Activated T-cell treated with anti-CD3 and anti-CD28 coated beads, Interleukin-2, amount 50 U/mL, for 24 hours (primary cell): ENCODE data around the gene NPHS1.
A peak's percentile ranks its signal among the peaks of the same experiment; 100 is the strongest.

ENCODE experiments used
- DNase-seq: peaks from one replicate; pipeline ENCODE4 v3.0.0-alpha.2; 2020
- H3K27ac Mint-ChIP-seq: 2 replicates; pipeline ENCODE4 v1.8.0; 2020; ENCODE audit warnings: mild to moderate bottlenecking, mixed read lengths
- H3K27me3 Mint-ChIP-seq: 2 replicates; pipeline ENCODE4 v1.8.0; 2020; ENCODE audit warnings: mixed read lengths
- H3K36me3 Mint-ChIP-seq: 2 replicates; pipeline ENCODE4 v1.8.0; 2020; ENCODE audit warnings: low read depth, mixed read lengths
- H3K4me1 Mint-ChIP-seq: 2 replicates; pipeline ENCODE4 v1.8.0; 2020; ENCODE audit warnings: low read depth, mixed read lengths
- H3K4me3 Mint-ChIP-seq: 2 replicates; pipeline ENCODE4 v1.8.0; 2020; ENCODE audit warnings: mild to moderate bottlenecking, moderate library complexity, mixed read lengths
- H3K9me3 Mint-ChIP-seq: 2 replicates; pipeline ENCODE4 v1.8.0; 2020; ENCODE audit warnings: mixed read lengths

Gene NPHS1

DNA sequence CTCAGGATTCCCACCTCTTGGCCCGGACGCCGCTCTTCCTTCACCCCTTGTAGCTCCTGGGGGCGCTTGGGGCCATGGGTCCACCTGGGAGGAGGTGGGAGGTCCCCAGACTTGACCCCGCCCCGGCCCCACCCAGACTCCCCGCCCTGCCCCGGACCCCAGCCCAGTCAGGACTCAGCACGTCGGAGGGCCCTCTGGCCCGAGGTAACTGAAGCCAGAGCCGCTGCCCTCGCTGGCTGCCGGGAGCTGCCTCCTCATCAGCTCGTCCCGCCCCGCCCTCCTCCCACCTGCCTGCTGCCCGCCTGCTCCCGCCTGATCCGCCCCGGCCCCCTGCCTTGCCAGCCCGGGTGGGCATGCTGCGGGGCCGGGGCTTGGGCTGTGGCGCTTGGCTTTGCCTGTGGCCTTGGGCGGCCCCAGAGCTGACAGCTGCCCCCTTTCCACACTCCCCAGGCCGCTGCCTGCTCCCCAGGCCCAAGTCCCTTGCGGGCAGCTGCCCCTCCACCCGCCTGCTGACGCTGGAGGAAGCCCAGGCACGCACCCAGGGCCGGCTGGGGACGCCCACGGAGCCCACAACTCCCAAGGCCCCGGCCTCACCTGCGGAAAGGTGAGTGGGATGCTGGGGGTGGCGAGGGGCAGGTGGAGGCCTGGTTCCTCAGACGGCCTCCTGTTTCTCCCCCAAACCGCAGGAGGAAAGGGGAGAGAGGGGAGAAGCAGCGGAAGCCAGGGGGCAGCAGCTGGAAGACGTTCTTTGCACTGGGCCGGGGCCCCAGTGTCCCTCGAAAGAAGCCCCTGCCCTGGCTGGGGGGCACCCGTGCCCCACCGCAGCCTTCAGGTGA is 67.6 kb downstream of the NPHS1 start:
- H3K36me3 Mint-ChIP-seq, result peaks cover 10% of the 10 kb centered on the region
- no peaks in the 10 kb centered on the region for H3K4me1 Mint-ChIP-seq
- no peaks in the 10 kb centered on the region for H3K27me3 Mint-ChIP-seq
- no peak for DNase-seq
- no peak overlapping the region for H3K4me3 Mint-ChIP-seq
- no peak overlapping the region for H3K27ac Mint-ChIP-seq
- no peaks in the 10 kb centered on the region for H3K9me3 Mint-ChIP-seq

DNA sequence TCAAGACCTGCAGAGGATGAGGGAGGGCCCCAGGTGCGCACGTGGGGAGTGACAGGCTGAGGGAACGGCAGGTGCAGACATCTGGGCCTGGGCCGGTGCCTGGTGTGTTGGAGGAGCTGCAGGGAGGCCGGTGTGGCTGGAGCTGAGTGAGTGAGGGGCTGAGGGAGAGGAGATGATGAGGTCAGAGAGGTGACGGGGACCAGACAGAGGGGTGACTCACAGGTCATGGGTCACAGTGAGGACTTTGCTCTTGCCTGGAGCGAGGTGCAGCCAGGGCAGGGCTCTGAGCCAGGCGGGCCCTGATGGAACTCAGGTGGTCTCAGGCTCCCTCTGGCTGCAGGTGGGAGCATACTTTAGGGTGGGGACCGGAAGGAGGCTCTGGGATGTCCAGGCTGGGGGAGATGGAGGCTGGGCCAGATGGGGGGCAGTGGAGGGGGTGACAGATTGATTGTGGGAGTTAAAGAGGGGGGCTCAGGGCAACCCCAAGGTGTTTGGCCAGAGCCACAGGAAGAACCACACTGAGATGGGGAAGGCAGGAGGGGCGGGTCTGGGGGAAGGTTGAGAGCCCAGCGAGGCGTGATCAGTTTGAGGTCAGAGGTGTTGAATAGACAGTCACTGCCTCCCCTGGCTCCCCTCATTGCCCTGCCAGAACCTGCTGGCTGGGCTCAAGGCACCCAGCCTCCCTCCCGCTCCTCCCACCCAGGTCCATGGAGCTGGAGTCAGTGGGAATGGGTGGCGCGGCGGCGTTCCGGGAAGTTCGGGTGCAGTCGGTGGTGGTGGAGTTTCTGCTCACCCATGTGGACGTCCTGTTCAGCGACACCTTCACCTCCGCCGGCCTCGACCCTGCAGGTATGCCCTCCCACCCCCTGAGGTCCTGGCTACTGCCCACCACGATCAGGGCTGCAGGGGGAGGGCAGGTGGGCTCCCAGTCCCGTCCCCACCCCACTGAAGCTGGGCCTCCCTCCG is 68.6 kb downstream of the NPHS1 start:
- Mint-ChIP-seq H3K36me3 (peaks cover 11% of the 10 kb centered on the region), H3K9me3 (no peaks in the 10 kb centered on the region), H3K27ac (no peak overlapping the region), H3K4me1 (no peaks in the 10 kb centered on the region), H3K4me3 (no peak overlapping the region), H3K27me3 (no peaks in the 10 kb centered on the region)
- DNase-seq, result no peak

DNA sequence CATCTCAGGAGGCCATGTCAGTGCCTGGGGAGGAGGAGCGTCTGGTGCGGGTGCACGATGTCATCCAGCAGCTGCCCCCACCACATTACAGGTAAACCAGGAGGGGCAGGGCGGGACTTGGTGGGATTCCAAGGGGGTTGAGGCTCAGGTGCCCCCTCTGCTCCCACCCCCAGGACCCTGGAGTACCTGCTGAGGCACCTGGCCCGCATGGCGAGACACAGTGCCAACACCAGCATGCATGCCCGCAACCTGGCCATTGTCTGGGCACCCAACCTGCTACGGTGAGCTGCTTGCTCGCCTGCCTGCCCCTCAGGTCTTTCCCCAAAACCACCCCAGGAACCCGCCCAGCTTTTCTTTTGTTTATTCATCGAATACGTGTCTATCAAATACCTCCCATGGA is 69.7 kb downstream of the NPHS1 start:
- Mint-ChIP-seq H3K27me3 (no peaks in the 10 kb centered on the region), H3K9me3 (no peaks in the 10 kb centered on the region), H3K36me3 (peaks cover 11% of the 10 kb centered on the region), H3K4me1 (no peaks in the 10 kb centered on the region), H3K4me3 (no peak overlapping the region), H3K27ac (no peak overlapping the region)
- no peak for DNase-seq

DNA sequence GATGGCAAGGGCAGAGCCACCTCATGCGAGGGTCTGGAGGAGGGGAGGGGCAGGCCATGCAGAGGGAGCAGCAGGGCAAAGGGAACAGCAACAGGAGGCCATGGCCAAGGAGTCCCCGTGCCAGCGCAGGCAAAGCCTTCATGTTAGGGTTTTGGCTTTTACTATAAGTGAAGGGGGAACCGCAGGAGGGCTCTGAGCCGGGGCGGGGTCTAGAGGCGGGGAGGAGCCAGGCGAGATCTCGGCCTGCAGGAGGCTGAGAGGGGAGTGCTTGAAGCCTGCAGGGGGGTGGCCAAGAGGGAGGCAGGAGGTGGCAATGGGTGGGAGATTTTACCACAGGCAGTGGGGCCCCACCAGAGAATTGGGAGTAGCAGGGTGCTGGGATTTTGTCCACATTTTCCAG is 70.7 kb downstream of the NPHS1 start:
- no peak for DNase-seq
- H3K9me3 Mint-ChIP-seq, result no peaks in the 10 kb centered on the region
- no peaks in the 10 kb centered on the region for H3K4me1 Mint-ChIP-seq
- H3K4me3 Mint-ChIP-seq, result no peak overlapping the region
- no peaks in the 10 kb centered on the region for H3K27me3 Mint-ChIP-seq
- peaks cover 11% of the 10 kb centered on the region for H3K36me3 Mint-ChIP-seq
- H3K27ac Mint-ChIP-seq, result no peak overlapping the region

DNA sequence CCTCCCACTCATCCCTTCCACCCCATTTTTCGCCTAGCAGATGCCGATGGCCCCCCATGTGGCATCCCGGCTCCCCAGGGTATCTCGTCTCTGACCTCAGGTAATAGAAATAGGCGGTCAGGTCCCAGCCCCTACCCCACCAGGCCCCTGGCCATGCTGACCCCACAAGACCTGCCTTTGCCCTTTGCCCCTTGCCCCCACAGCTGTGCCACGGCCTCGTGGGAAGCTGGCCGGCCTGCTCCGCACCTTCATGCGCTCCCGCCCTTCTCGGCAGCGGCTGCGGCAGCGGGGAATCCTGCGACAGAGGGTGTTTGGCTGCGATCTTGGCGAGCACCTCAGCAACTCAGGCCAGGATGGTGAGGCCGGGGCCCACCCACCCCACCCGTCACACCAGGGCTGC is 71.6 kb downstream of the NPHS1 start:
- no peaks in the 10 kb centered on the region for H3K9me3 Mint-ChIP-seq
- no peak overlapping the region for H3K27ac Mint-ChIP-seq
- H3K36me3 Mint-ChIP-seq, result peaks cover 10% of the 10 kb centered on the region
- no peak for DNase-seq
- H3K4me3 Mint-ChIP-seq, result no peak overlapping the region
- no peaks in the 10 kb centered on the region for H3K27me3 Mint-ChIP-seq
- H3K4me1 Mint-ChIP-seq, result peaks cover 3% of the 10 kb centered on the region

DNA sequence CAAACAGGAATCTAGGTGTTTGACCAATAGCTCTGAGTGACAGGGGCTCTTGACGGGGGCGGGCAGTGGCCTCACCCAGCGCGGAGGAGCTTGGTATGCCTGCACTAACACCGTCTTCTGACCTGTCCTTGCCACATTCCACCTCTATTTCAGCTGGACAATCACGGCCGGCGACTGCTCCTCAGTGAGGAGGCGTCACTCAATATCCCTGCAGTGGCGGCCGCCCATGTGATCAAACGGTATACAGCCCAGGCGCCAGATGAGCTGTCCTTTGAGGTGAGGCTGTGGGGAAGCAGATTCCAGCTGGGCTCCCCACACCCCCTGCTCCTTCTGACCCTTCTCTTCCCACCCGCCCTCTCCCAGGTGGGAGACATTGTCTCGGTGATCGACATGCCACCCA is 72.2 kb downstream of the NPHS1 start:
- H3K36me3 Mint-ChIP-seq, result peaks cover 10% of the 10 kb centered on the region
- no peak for DNase-seq
- H3K4me1 Mint-ChIP-seq, result peaks cover 4% of the 10 kb centered on the region
- H3K9me3 Mint-ChIP-seq, result no peaks in the 10 kb centered on the region
- H3K27ac Mint-ChIP-seq, result no peak overlapping the region
- no peak overlapping the region for H3K4me3 Mint-ChIP-seq
- no peaks in the 10 kb centered on the region for H3K27me3 Mint-ChIP-seq

DNA sequence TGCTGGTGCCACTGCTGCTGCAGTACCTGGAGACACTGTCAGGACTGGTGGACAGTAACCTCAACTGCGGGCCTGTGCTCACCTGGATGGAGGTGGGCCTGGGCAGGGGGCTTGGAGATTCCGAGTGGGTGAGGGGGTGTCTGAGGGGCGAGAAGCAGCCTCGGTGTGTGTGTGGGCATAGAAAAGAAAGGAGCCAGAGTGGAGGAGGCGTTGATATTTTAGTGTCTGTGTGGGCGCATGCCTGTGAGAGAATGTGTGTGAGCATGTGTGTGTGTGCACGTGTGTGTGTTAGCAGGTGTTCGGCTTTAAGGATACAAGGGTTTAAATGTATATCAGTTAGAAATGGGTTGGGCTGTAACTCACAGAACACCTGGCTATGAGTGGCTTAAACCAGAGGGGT is 73.3 kb downstream of the NPHS1 start:
- DNase-seq, result no peak
- no peak overlapping the region for H3K27ac Mint-ChIP-seq
- peaks cover 10% of the 10 kb centered on the region for H3K4me1 Mint-ChIP-seq
- H3K36me3 Mint-ChIP-seq, result peaks cover 10% of the 10 kb centered on the region
- no peak overlapping the region for H3K4me3 Mint-ChIP-seq
- H3K27me3 Mint-ChIP-seq, result no peaks in the 10 kb centered on the region
- H3K9me3 Mint-ChIP-seq, result no peaks in the 10 kb centered on the region

DNA sequence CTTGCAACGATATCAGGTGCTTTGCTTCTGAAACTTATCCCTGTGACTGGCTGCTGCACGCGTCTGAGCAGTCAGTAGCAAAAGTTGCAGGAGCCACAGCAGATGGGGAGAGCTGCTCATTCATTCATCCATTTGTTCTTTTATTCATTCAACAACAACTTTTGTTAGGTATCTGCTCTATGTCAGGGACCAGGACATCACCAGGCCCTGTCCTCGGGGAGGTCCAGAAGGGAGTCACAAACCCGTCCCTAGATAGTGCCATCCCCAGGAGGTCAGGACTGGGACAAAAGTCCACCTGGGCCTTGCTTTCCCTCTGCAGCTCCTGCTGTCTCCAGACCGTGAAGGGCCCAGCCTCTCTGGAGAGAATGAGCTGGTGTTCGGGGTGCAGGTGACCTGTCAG is 74.3 kb downstream of the NPHS1 start:
- no peak overlapping the region for H3K4me3 Mint-ChIP-seq
- no peak overlapping the region for H3K27ac Mint-ChIP-seq
- no peaks in the 10 kb centered on the region for H3K9me3 Mint-ChIP-seq
- H3K4me1 Mint-ChIP-seq, result peaks cover 10% of the 10 kb centered on the region
- no peaks in the 10 kb centered on the region for H3K27me3 Mint-ChIP-seq
- peaks cover 10% of the 10 kb centered on the region for H3K36me3 Mint-ChIP-seq
- no peak for DNase-seq

DNA sequence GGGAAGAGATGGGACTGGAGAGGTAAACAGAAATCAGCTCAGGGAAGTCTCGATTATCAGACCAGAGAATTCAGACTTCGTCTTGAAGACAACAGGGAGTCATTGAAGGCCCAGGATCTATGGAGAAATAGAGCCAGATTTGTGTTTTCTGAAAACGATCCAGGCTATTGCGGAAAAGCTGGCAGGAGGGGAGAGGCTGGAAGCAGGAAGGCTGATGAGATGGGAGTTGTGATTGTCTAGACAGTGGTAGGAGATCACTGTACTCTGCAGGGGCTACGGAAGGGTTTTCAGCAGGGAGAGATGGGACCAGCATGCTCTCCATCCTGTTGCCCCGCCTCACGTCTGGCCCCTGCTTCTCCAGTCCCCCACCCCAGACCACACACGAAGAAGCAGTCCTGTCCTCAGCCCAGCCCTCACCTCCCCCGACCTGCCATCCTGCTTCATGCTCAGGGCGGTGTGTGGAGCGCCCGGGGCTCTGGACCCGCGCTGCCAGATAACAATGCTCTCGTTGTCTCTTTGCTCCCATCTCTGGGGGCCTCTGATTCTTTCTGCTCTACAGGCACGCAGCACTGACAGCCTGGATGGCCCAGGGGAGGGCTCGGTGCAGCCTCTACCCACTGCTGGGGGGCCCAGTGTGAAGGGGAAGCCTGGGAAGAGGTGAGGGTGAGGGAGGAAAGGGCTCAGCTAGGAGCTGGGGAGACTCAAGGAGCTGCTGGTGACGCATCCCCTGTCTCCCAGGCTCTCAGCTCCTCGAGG is 75.0 kb downstream of the NPHS1 start:
- no peaks in the 10 kb centered on the region for H3K27me3 Mint-ChIP-seq
- H3K9me3 Mint-ChIP-seq, result no peaks in the 10 kb centered on the region
- H3K4me3 Mint-ChIP-seq, result peak overlapping the region; percentile 12
- peaks cover 10% of the 10 kb centered on the region for H3K4me1 Mint-ChIP-seq
- H3K36me3 Mint-ChIP-seq, result peaks cover 8% of the 10 kb centered on the region
- H3K27ac Mint-ChIP-seq, result no peak overlapping the region
- DNase-seq, result no peak

DNA sequence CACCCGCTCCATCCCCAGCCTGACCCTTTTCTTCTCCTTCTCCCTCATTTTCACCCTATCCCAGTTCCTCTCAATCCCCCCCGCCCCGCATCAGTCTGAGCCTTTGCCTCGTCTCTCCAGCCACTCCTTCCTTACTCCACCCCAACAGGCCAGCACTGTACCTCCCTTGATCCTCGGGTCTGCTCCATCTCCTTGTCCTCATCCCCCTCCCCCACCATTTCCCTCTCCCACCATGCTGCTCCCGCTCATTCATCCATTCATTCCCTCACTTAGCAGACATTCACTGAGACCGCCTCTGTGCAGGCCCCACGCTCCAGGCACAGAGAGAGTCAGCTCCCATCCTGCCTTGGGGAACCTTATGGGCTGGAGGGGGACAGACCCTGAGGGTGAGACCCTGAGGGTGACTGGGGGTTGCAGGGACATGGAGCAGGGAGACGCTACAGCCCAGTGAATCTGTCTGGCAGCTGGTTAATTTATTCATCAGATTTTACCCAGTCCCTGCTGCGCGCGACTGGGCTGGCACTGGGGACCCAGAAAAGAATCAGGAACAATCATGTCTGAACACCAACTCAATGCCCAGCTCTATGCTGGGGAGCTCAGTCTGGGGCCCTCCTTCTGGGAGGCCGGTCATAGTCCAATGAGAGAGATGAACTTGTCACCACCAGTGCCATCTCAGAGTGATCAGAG is 76.1 kb downstream of the NPHS1 start:
- DNase-seq, result no peak
- Mint-ChIP-seq H3K4me1 (peaks cover 10% of the 10 kb centered on the region), H3K9me3 (no peaks in the 10 kb centered on the region), H3K27ac (no peak overlapping the region), H3K27me3 (no peaks in the 10 kb centered on the region), H3K36me3 (peaks cover 7% of the 10 kb centered on the region), H3K4me3 (peak overlapping the region; percentile 73)
